DND-41 (cell line): ENCODE data around the gene ANKRD12.

Experiments used
- ATAC-seq: fragments of 200-7000 bp; cut with Tn5 transposase; 3 replicates; pipeline ENCODE4 v1.9.1; 2021; ENCODE audit warnings: low read depth; ENCODE audit not compliant: insufficient read depth
- DNase-seq: peaks from one replicate; pipeline ENCODE4 v3.0.0-alpha.2; 2020
- H2AFZ ChIP-seq: 2 replicates; pipeline ENCODE4 v1.6.0; 2012; ENCODE audit warnings: low read depth, low read length
- H3K27ac ChIP-seq: 2 replicates; pipeline ENCODE4 v1.5.1; 2012; ENCODE audit warnings: low read length, inconsistent platforms
- H3K27me3 ChIP-seq: fragments of 200-600 bp; sonication (generic); 2 replicates; pipeline ENCODE4 v1.6.0; 2012; ENCODE audit warnings: low read length, mild to moderate bottlenecking, inconsistent platforms; ENCODE audit not compliant: insufficient read depth, poor library complexity
- H3K36me3 ChIP-seq: 2 replicates; pipeline ENCODE4 v1.5.1; 2012; ENCODE audit warnings: low read length, inconsistent platforms; ENCODE audit not compliant: insufficient read depth
- H3K4me1 ChIP-seq: 2 replicates; pipeline ENCODE4 v1.5.1; 2012; ENCODE audit warnings: mild to moderate bottlenecking, low read length; ENCODE audit not compliant: insufficient read depth
- H3K4me2 ChIP-seq: 2 replicates; pipeline ENCODE4 v1.6.0; 2012; ENCODE audit warnings: mild to moderate bottlenecking, moderate library complexity, low read length, inconsistent platforms; ENCODE audit not compliant: insufficient read depth
- H3K4me3 ChIP-seq, 2 experiments: fragments of 200-600 bp in 1 of 2; shearing (Covaris generic) in 1 of 2; 2 replicates each; pipeline ENCODE4 v1.5.1; 2012 to 2016; ENCODE audit warnings: inconsistent platforms in 2 of 2, low read length in 2 of 2, mild to moderate bottlenecking in 2 of 2, low read depth in 1 of 2, moderate library complexity in 1 of 2
- H3K79me2 ChIP-seq: 2 replicates; pipeline ENCODE4 v1.6.0; 2012; ENCODE audit warnings: low read length, inconsistent platforms; ENCODE audit not compliant: insufficient read depth
- H3K9ac ChIP-seq: 2 replicates; pipeline ENCODE4 v1.6.0; 2012; ENCODE audit warnings: low read depth, mild to moderate bottlenecking, inconsistent platforms, low read length, moderate library complexity
- H3K9me3 ChIP-seq: 2 replicates; pipeline ENCODE4 v1.5.1; 2012; ENCODE audit warnings: low read length, moderate library complexity, mild to moderate bottlenecking, inconsistent platforms; ENCODE audit not compliant: insufficient read depth, severe bottlenecking
- H4K20me1 ChIP-seq: 2 replicates; pipeline ENCODE4 v1.6.0; 2012; ENCODE audit warnings: low read length; ENCODE audit not compliant: insufficient read depth
- EZH2 ChIP-seq: IDR thresholded peaks from 3 replicates; pipeline ENCODE4 v1.6.1; 2012; ENCODE audit warnings: borderline replicate concordance, low read depth, mild to moderate bottlenecking, moderate library complexity, low read length, inconsistent platforms; ENCODE audit not compliant: severe bottlenecking
- TF ChIP-seq, protein P1 (sequence below): IDR thresholded peaks from 2 replicates; pipeline ENCODE4 v1.5.1; 2012; ENCODE audit warnings: borderline replicate concordance, low read length, moderate library complexity, mild to moderate bottlenecking; ENCODE audit not compliant: poor library complexity, severe bottlenecking; ENCODE audit errors: extremely low read depth

ANKRD12 gene

GRCh38 chr18:9096685-9097084 is 39.9 kb upstream of the ANKRD12 start:
- H3K36me3 ChIP-seq: no peaks in the 10 kb centered on the region
- H4K20me1 ChIP-seq: no peaks in the 10 kb centered on the region
- H3K27me3 ChIP-seq: no peaks in the 10 kb centered on the region
- no peaks in the 10 kb centered on the region for H3K9me3 ChIP-seq
- no peak overlapping the region for H3K9ac ChIP-seq
- H3K79me2 ChIP-seq: peaks cover 4% of the 10 kb centered on the region; the same call in 1 of the 2 replicates
- H3K4me3 ChIP-seq: no peak overlapping the region
- no peak overlapping the region for H3K27ac ChIP-seq
- no peak for ATAC-seq
- H3K4me2 ChIP-seq: no peak overlapping the region
- DNase-seq: no peak
- no peak overlapping the region for H2AFZ ChIP-seq
- no peak for TF ChIP-seq EZH2
- TF ChIP-seq, protein P1, sequence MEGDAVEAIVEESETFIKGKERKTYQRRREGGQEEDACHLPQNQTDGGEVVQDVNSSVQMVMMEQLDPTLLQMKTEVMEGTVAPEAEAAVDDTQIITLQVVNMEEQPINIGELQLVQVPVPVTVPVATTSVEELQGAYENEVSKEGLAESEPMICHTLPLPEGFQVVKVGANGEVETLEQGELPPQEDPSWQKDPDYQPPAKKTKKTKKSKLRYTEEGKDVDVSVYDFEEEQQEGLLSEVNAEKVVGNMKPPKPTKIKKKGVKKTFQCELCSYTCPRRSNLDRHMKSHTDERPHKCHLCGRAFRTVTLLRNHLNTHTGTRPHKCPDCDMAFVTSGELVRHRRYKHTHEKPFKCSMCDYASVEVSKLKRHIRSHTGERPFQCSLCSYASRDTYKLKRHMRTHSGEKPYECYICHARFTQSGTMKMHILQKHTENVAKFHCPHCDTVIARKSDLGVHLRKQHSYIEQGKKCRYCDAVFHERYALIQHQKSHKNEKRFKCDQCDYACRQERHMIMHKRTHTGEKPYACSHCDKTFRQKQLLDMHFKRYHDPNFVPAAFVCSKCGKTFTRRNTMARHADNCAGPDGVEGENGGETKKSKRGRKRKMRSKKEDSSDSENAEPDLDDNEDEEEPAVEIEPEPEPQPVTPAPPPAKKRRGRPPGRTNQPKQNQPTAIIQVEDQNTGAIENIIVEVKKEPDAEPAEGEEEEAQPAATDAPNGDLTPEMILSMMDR: no peak
- peaks cover 13% of the 10 kb centered on the region for H3K4me1 ChIP-seq

DNA sequence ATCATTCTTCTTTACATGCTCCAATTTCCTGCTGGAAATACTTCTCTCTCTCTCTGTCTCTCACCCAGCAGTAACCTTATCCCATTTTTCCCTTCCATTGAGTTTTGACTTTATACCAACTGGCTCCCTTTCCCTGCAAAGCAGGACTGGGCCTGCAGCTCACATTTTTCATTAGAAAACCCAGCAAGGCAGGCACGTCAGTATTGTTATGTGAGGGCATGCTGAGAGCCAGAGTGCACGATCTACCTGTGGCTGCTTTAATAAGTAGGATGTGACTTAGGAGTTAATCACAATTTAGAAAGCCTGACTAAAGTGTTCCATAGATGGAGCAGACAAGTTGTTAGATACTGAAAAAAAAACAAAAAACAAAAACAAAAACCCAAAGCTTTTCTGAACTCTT is 39.2 kb upstream of the ANKRD12 start:
- TF ChIP-seq, protein P1: no peak
- TF ChIP-seq EZH2: no peak
- H2AFZ ChIP-seq: no peak overlapping the region
- ATAC-seq: no peak

GRCh38 chr18:9100796-9101195 is 35.8 kb upstream of the ANKRD12 start:
- Histone ChIP-seq H4K20me1 (peaks cover 24% of the 10 kb centered on the region), H3K9ac (no peak overlapping the region), H3K27me3 (no peaks in the 10 kb centered on the region), H3K4me2 (no peak overlapping the region), H3K4me1 (peaks cover 32% of the 10 kb centered on the region), H3K36me3 (peaks cover 10% of the 10 kb centered on the region), H3K9me3 (no peaks in the 10 kb centered on the region), H2AFZ (no peak overlapping the region), H3K27ac (no peak overlapping the region), H3K79me2 (peaks cover 43% of the 10 kb centered on the region), H3K4me3 (no peak overlapping the region)
- no peak for DNase-seq
- no peak for ATAC-seq
- TF ChIP-seq, protein P1: no peak
- no peak for TF ChIP-seq EZH2

More for the DNA sequence above, 39.2 kb upstream of the ANKRD12 start:
- no peak for DNase-seq
- Histone ChIP-seq H4K20me1 (no peaks in the 10 kb centered on the region), H3K9me3 (no peaks in the 10 kb centered on the region), H3K4me3 (no peak overlapping the region), H3K36me3 (no peaks in the 10 kb centered on the region), H3K27ac (no peak overlapping the region), H3K27me3 (no peaks in the 10 kb centered on the region), H3K4me2 (no peak overlapping the region), H3K9ac (no peak overlapping the region), H3K79me2 (peaks cover 9% of the 10 kb centered on the region), H3K4me1 (peaks cover 14% of the 10 kb centered on the region)
